Neutrophil (primary cell): Measurements from ENCODE around the gene TPD52L2.

Source experiments
- H3K27ac ChIP-seq: fragments of 200-600 bp; sonication (generic); 2 replicates; pipeline ENCODE4 v1.5.1; 2016; ENCODE audit warnings: mild to moderate bottlenecking, moderate library complexity
- H3K27me3 ChIP-seq: fragments of 200-600 bp; sonication (generic); 2 replicates; pipeline ENCODE4 v1.6.0; 2016; ENCODE audit warnings: mild to moderate bottlenecking
- H3K36me3 ChIP-seq: fragments of 200-600 bp; sonication (generic); 2 replicates; pipeline ENCODE4 v1.5.1; 2017
- H3K4me1 ChIP-seq, 2 experiments: fragments of 200-600 bp in 1 of 2; sonication (generic) in 1 of 2; 1 replicate in 1 of 2; 2 replicates in 1 of 2; pipeline versions ENCODE4 v1.5.1 to v1.6.1; 2013 to 2016; ENCODE audit warnings: low read depth in 1 of 2, low read length in 1 of 2, mild to moderate bottlenecking in 1 of 2, moderate library complexity in 1 of 2; ENCODE audit not compliant: control insufficient read depth in 1 of 2, insufficient read depth in 1 of 2
- H3K4me3 ChIP-seq, 2 experiments: fragments of 200-600 bp in 1 of 2; sonication (generic) in 1 of 2; 1 replicate in 1 of 2; 2 replicates in 1 of 2; pipeline ENCODE4 v1.5.1; 2013 to 2016; ENCODE audit warnings: low read depth in 1 of 2, low read length in 1 of 2, mild to moderate bottlenecking in 1 of 2, moderate library complexity in 1 of 2
- H3K9me3 ChIP-seq: fragments of 200-600 bp; sonication (generic); 2 replicates; pipeline ENCODE4 v1.5.1; 2016
- TF ChIP-seq, protein P1 (sequence below): fragments of 200-600 bp; sonication (generic); IDR thresholded peaks from 2 replicates; pipeline ENCODE4 v1.5.1; 2016; ENCODE audit warnings: antibody characterized with exemption

The TPD52L2 gene

GRCh38 chr20:63884506-63885263 lies 19.6 kb downstream of the TPD52L2 start:
- Histone ChIP-seq H3K27ac (no peak overlapping the region), H3K4me3 (no peak overlapping the region)

DNA sequence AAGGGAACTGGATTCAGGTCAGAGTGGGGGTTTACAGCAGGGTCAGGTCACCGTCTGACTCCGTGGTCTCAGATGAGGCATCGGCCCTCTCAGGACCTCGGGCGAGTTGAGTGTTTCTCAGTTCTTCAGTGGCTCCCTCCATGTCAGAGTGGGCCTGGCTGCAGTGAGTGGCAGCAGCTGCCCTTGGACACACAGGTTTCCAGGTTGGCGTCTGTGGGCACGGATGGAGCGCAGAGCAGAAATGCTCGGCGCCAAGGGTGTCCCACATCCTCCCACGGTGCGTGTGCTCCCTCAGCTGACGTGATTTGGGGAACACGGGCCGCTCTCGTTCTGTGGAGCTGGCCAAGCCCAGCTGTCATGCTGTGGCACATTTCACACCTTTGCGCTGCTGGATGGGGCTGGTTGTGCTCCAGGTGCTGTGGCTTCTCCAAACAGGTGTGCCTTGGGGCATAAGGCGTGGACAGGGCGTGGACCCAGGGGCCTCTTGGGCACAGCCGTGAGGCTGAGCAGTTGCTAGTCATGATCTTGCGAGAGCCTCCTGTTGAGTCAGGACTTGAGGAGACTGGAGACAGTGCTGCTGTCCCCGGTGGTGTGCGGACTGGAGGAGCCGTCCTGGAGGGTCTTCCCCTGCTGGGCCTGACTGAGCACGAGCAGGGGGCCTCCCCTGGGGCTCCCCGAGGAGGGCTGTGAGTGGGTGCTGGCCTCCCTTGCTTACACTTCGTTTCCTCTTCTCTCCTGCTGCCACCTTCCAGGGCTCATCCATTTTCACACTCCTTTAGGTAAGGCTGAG lies 20.4 kb downstream of the TPD52L2 start:
- Histone ChIP-seq H3K4me1 (peaks cover 18 to 19% of the 10 kb centered on the region in 2 experiments), H3K4me3 (no peak overlapping the region), H3K27ac (peak overlapping the region; percentile 31), H3K9me3 (no peaks in the 10 kb centered on the region), H3K27me3 (no peaks in the 10 kb centered on the region), H3K36me3 (peaks cover 100% of the 10 kb centered on the region)
- TF ChIP-seq, protein P1, sequence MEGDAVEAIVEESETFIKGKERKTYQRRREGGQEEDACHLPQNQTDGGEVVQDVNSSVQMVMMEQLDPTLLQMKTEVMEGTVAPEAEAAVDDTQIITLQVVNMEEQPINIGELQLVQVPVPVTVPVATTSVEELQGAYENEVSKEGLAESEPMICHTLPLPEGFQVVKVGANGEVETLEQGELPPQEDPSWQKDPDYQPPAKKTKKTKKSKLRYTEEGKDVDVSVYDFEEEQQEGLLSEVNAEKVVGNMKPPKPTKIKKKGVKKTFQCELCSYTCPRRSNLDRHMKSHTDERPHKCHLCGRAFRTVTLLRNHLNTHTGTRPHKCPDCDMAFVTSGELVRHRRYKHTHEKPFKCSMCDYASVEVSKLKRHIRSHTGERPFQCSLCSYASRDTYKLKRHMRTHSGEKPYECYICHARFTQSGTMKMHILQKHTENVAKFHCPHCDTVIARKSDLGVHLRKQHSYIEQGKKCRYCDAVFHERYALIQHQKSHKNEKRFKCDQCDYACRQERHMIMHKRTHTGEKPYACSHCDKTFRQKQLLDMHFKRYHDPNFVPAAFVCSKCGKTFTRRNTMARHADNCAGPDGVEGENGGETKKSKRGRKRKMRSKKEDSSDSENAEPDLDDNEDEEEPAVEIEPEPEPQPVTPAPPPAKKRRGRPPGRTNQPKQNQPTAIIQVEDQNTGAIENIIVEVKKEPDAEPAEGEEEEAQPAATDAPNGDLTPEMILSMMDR = no peak

More at GRCh38 chr20:63884506-63885263, 19.6 kb downstream of the TPD52L2 start:
- peaks cover 95% of the 10 kb centered on the region for H3K36me3 ChIP-seq
- no peaks in the 10 kb centered on the region for H3K9me3 ChIP-seq
- H3K4me1 ChIP-seq = peaks cover 11% of the 10 kb centered on the region in 2 experiments
- TF ChIP-seq, protein P1 = no peak
- H3K27me3 ChIP-seq = no peaks in the 10 kb centered on the region

GRCh38 chr20:63886054-63886419 lies 21.0 kb downstream of the TPD52L2 start:
- no peaks in the 10 kb centered on the region for H3K27me3 ChIP-seq
- no peaks in the 10 kb centered on the region for H3K9me3 ChIP-seq
- H3K4me1 ChIP-seq = peaks cover 24% of the 10 kb centered on the region in 2 experiments
- no peak overlapping the region for H3K4me3 ChIP-seq
- H3K36me3 ChIP-seq = peaks cover 100% of the 10 kb centered on the region
- TF ChIP-seq, protein P1 = no peak
- H3K27ac ChIP-seq = peak overlapping the region; percentile 31

GRCh38 chr20:63886921-63887320 lies 21.9 kb downstream of the TPD52L2 start:
- Histone ChIP-seq H3K36me3 (peaks cover 100% of the 10 kb centered on the region), H3K4me1 (peaks cover 27 to 28% of the 10 kb centered on the region in 2 experiments), H3K4me3 (no peak overlapping the region), H3K27ac (peak overlapping the region; percentile 29), H3K27me3 (no peaks in the 10 kb centered on the region), H3K9me3 (no peaks in the 10 kb centered on the region)
- TF ChIP-seq, protein P1 = no peak

DNA sequence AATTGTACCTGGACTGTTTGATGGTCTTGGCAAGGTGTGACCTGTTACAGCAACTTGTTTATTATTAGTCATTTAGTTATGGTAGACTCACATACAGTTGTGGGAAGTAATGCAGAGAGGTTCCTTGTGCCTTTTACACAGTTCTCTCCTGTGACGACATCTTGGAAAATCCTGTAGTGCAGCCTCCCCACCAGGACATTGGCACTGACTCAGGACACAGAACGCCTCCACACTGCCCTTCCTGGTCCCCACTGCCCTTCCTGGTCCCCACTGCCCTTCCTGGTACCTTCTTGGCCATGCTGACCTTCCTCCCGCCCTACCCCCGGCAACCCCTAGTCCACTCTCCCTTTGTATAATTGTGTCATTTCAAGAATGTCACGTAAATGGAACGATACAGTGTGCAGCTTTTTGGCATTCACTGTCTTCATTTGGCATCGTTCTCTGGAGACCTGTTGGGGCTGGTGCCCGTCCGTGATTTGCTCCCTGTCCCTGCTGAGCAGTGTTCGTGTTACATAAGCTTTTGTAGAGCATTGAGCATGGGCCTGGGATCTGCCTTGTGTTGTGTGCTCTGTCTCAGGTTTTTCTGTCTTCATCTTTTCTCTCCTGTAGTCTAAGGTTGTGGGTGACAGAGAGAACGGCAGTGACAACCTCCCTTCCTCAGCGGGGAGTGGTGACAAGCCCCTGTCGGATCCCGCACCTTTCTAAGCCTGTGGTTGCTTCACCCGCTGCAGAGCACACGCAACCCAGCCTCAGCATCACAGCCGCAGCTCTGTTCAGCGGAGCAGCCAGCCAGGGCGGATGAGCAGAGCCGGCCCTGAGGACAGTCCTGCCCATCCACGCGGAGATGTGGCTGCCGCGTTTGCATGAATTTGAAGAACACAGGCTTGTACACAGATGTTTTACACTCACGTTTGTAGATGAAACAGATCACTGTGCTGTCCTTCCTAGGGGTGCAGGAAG lies 24.5 kb downstream of the TPD52L2 start:
- H3K4me1 ChIP-seq = peaks cover 35 to 38% of the 10 kb centered on the region in 2 experiments
- H3K4me3 ChIP-seq = no peak overlapping the region
- no peaks in the 10 kb centered on the region for H3K27me3 ChIP-seq
- TF ChIP-seq, protein P1 = no peak
- peak overlapping the region; percentile 70 for H3K27ac ChIP-seq
- peaks cover 84% of the 10 kb centered on the region for H3K36me3 ChIP-seq
- H3K9me3 ChIP-seq = no peaks in the 10 kb centered on the region
